MM.1S (cell line): Measurements from ENCODE around the gene INSRR.

ENCODE experiments used
- EZH2 ChIP-seq: fragments of 300-600 bp; sonication (generic); optimal IDR thresholded peaks from 2 replicates; pipeline ENCODE3; 2017; ENCODE audit warnings: low read depth, mild to moderate bottlenecking, antibody characterized with exemption, low read length, mixed read lengths
- EZH2phosphoT487 ChIP-seq: fragments of 300-600 bp; sonication (generic); IDR thresholded peaks from 2 replicates; pipeline ENCODE4 v1.6.1; 2018; ENCODE audit warnings: antibody characterized with exemption, low read length
- TF ChIP-seq, protein P1 (sequence below): fragments of 300-600 bp; sonication (generic); IDR thresholded peaks from 2 replicates; pipeline ENCODE4 v1.5.1; 2016; ENCODE audit warnings: antibody characterized with exemption, low read length, mixed read lengths

DNA sequence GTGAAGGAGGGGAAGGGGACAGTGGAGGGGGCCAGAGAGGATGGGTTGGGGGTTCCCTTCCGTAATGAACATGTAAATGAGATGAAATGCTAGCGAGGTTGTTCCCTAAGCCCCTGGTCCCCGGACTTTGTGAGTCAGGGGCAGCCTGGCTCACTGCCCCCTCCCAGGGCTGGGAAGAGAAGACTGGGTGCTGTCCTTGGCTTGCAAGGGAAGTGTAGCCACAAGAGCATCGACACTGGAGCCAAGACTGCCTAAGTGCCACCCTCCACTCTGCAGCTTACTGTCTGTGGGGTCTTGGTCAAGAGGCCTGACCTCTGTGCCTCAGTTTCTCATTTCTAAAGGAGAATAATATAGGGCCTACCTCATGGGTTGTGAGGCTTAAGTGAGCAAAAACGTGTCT, 35.1 kb upstream of the INSRR start:
- no peak for TF ChIP-seq EZH2
- TF ChIP-seq, protein P1, sequence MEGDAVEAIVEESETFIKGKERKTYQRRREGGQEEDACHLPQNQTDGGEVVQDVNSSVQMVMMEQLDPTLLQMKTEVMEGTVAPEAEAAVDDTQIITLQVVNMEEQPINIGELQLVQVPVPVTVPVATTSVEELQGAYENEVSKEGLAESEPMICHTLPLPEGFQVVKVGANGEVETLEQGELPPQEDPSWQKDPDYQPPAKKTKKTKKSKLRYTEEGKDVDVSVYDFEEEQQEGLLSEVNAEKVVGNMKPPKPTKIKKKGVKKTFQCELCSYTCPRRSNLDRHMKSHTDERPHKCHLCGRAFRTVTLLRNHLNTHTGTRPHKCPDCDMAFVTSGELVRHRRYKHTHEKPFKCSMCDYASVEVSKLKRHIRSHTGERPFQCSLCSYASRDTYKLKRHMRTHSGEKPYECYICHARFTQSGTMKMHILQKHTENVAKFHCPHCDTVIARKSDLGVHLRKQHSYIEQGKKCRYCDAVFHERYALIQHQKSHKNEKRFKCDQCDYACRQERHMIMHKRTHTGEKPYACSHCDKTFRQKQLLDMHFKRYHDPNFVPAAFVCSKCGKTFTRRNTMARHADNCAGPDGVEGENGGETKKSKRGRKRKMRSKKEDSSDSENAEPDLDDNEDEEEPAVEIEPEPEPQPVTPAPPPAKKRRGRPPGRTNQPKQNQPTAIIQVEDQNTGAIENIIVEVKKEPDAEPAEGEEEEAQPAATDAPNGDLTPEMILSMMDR, result no peak
- TF ChIP-seq EZH2phosphoT487, result no peak
